GM12875 (cell line): ENCODE results near the gene PTPRM.

ENCODE experiments used
- H3K4me3 ChIP-seq: one replicate; pipeline ENCODE4 v1.5.1; 2011; ENCODE audit warnings: low read depth, low read length, control low read depth
- TF ChIP-seq, protein P1 (sequence below): IDR thresholded peaks from 2 replicates; pipeline ENCODE4 v1.5.1; 2011; ENCODE audit warnings: low read depth, mild to moderate bottlenecking, control low read depth, inconsistent platforms, low read length, moderate library complexity, borderline replicate concordance; ENCODE audit not compliant: insufficient read depth

The PTPRM gene

DNA sequence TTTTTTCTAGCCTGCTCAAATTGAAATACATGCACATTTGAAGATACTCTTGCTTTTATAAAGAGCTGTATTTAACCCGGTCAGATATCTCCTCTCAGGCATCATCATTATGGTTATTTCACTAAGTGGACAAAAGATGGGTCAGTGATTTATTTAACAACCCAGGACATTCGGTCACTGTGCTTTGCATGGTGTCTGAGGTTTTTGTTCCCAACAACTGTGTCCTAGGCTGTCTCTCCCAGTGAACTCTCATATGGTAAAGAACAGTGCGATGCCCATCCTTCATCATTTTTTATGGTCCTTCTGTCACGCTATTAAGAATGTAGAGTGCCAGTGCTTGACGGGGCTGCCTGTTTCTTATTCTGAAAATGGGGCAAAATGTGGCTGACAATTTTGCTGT lies 372.4 kb downstream of the PTPRM start:
- TF ChIP-seq, protein P1, sequence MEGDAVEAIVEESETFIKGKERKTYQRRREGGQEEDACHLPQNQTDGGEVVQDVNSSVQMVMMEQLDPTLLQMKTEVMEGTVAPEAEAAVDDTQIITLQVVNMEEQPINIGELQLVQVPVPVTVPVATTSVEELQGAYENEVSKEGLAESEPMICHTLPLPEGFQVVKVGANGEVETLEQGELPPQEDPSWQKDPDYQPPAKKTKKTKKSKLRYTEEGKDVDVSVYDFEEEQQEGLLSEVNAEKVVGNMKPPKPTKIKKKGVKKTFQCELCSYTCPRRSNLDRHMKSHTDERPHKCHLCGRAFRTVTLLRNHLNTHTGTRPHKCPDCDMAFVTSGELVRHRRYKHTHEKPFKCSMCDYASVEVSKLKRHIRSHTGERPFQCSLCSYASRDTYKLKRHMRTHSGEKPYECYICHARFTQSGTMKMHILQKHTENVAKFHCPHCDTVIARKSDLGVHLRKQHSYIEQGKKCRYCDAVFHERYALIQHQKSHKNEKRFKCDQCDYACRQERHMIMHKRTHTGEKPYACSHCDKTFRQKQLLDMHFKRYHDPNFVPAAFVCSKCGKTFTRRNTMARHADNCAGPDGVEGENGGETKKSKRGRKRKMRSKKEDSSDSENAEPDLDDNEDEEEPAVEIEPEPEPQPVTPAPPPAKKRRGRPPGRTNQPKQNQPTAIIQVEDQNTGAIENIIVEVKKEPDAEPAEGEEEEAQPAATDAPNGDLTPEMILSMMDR = no peak
- no peak overlapping the region for H3K4me3 ChIP-seq

DNA sequence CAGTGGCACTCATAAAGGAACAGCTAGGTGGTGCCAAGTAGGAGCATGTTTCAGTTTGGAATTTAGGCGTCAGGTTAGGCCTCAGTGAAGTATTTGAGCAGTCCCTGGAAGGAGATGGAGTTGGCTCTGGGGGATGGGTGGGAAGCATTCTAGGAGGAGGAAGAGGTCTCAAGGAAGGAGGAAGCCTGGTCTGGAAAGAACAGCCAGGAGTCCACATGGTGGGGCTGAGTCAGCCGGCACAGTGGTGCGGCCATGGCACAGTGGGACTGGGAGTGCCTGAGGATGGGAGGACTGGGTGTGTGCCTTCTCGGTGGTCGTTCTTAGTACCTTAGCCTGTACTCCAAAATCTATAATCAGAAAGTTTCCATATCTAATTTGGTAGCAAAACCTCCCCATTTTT lies 373.3 kb downstream of the PTPRM start:
- no peak overlapping the region for H3K4me3 ChIP-seq
- TF ChIP-seq, protein P1 = no peak

DNA sequence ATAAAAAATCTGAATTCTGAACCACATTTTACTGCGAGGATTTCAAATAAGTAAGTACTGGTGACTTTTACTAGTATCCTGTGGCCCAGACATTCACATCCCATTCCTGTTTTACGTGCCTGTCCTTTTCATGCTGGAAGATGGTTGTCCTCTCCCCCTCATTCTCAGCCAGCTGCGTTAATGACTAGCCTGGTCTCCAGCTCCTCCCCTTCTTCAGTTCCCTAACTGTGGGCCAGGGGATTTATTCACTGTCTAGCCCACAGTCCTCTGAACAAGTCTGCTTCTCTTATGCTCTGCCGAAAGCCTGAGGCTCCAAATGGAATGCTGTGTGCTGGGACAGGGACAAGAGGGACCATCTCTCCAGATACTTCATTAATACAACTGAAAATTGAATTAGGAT lies 373.9 kb downstream of the PTPRM start:
- TF ChIP-seq, protein P1 = no peak
- no peak overlapping the region for H3K4me3 ChIP-seq

DNA sequence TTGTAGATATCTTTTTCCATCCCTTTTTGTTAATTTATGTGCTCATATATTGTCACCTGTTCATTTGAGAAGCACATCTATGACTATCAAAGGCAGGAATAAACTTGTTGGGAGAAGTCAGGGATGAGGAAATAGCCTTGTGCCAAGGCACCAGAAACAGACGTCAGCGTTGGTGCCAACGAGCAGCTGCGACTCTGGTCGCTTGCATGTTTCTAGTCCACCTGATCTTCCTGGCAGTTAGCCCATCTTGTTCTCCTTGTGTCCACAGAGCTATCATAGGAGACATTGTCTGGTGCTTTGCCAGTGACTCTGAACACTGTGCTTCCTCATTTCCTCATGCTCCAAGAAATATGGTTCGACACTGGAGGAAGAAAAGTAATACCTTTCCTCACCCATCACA lies 374.4 kb downstream of the PTPRM start:
- TF ChIP-seq, protein P1 = no peak
- no peak overlapping the region for H3K4me3 ChIP-seq

DNA sequence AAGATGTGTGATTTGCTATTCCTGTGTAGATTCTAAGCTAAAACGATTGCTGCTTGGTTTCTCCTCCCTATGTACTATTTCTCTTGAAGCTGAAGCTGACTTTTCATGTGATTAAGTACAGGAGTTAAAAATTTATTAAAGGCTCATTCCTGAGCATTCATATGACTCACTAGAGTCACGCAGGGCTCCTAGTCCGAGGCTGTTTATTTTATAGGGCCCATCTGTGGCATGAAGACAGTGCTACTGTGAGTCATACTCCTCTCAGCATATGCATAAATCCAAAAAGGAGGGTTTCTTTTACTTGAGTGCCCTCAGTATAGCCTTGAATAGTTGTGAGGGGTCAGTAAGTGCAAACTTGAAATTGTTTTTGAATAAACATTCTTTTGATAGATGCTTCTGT lies 378.8 kb downstream of the PTPRM start:
- TF ChIP-seq, protein P1 = no peak
- H3K4me3 ChIP-seq = no peak overlapping the region

DNA sequence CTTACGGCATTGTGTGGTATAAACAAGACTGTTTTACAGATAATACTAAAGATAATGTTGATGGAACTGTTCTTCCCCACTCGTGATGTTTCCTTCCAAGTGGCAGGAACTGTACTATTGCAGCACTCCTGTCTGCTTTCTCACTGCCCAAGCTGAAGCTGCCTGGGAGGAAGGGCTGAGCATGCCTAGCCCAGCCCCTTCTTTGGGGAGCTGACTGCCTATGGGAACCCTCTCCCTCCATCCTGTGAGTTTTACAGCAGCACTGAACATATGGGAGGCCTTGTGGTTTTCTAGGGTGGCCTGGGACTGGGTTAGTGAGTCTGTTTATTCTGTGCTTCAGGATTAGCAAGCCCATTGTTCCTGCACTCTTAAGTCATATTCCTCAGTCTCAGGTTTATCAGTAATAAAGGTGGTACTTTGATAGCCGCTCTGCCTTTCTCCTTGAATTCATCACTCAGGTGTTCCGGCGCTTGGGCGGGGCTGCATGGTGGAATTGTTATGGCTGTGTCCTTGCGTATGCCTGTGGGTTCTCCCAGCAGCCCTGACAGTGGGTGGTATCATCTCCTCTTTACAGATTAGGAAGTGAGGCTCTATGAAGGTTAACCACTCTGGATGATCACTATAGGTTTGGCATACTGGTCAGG lies 379.7 kb downstream of the PTPRM start:
- no peak overlapping the region for H3K4me3 ChIP-seq
- TF ChIP-seq, protein P1 = no peak

DNA sequence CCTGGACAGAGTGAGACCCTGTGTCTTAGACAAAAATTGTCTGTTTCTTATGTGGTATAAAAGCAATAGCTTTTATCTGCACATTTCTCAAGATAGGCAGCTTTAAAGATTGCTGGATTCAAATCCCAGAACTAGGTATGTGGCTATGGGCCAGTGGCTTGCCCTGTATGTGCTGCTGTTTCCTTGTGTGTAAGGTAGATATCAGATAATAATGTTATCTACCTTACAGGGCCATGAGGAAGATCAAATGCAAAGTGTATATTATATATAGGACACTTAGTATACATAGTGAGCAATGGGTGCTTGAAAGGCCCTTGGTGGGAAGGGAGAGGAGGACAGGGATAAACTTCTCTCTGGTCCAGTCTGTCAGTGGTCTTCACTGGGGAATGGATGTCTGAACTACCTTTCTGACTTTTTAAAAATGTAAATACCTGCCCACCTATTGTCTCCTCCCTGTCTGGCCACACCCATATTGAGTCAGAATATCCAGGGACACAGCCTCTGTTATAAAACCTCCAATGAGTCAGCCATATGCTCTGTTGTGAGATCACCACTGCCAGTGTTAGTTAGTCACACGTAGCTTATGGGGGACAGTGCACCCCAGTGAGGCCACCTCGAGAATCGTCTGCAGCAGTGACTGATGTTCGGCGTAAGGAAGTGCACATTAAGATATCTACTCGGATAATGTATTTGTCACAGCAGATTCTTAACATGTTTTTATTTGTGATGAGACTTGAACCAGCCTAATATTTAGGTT lies 383.4 kb downstream of the PTPRM start:
- H3K4me3 ChIP-seq = no peak overlapping the region
- TF ChIP-seq, protein P1 = no peak
